Peyer's patch (tissue), 4 donors: Measurements from ENCODE around the gene MANF.

Experiments
- CTCF ChIP-seq, 6 experiments: fragments of 450-650 bp in 4 of 6; fragments of 200-600 bp in 2 of 6; sonication (generic) in 1 of 6; IDR thresholded peaks; one replicate each; pipeline ENCODE4 v1.5.1; 2017 to 2019; ENCODE audit warnings: antibody characterized with exemption in 6 of 6, mild to moderate bottlenecking in 3 of 6, moderate library complexity in 1 of 6
- POLR2A ChIP-seq, 2 donors: fragments of 450-650 bp; IDR thresholded peaks; one replicate each; pipeline ENCODE4 v1.5.1; 2017; ENCODE audit warnings: antibody characterized with exemption in 2 of 2, mild to moderate bottlenecking in 2 of 2, moderate library complexity in 2 of 2

GRCh38 chr3:51361746-51362145, 23.3 kb upstream of the MANF start:
- TF ChIP-seq CTCF (IDR thresholded peaks at IDR 0.05) (no peak), POLR2A (IDR thresholded peaks at IDR 0.05) (no peak)
